ENCODE measurements around the gene TIMM17A.

Gene TIMM17A

DNA sequence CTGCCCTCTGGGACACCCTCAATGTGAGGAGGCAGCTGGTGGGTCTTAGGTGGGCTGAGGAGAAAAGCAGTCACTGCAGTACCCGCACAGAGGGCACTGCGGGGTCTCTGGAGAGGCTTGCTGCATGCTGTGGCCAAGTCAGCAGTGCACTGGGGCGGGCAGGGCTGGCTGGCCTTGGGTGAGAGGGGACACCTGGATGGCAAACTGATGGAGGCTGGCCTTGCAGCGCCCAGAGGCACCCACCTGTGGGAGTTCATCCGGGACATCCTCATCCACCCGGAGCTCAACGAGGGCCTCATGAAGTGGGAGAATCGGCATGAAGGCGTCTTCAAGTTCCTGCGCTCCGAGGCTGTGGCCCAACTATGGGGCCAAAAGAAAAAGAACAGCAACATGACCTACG, 58.3 kb downstream of the TIMM17A start:
- Histone ChIP-seq H3K4me3 (ENCODE audit: low read depth, low read length, poor library complexity, severe bottlenecking) (no peak overlapping the region), H3K4me1 (ENCODE audit: insufficient read depth, low read length, severe bottlenecking) (peaks cover 11% of the 10 kb centered on the region), H3K27ac (ENCODE audit: low read depth, low read length, poor library complexity, severe bottlenecking) (no peak overlapping the region), H3K9me3 (ENCODE audit: low read length) (no peaks in the 10 kb centered on the region), H3K4me2 (ENCODE audit: low read length) (no peak overlapping the region), H3K9me2 (ENCODE audit: low read depth, low read length) (no peaks in the 10 kb centered on the region), H2AFZ (ENCODE audit: low read length) (no peak overlapping the region), H3F3A (ENCODE audit: insufficient read depth, low read length) (no peaks in the 10 kb centered on the region), H3K27me3 (ENCODE audit: insufficient read depth, low read length) (0 out of 2 replicates have a peak, but pooled peaks cover 3% of the 10 kb centered on the region), H3K79me2 (ENCODE audit: insufficient read depth, low read length) (no peaks in the 10 kb centered on the region), H3K36me3 (ENCODE audit: insufficient read depth, low read length) (no peaks in the 10 kb centered on the region), H4K20me1 (ENCODE audit: insufficient read depth, low read length) (no peaks in the 10 kb centered on the region), H3K9ac (ENCODE audit: low read length) (no peak overlapping the region)
- TF ChIP-seq EZH2 (IDR thresholded peaks at IDR 0.05; ENCODE audit: borderline replicate concordance, low read length): no peak
- no peak for TF ChIP-seq CTCF (IDR thresholded peaks at IDR 0.05; ENCODE audit: low read length)

DNA sequence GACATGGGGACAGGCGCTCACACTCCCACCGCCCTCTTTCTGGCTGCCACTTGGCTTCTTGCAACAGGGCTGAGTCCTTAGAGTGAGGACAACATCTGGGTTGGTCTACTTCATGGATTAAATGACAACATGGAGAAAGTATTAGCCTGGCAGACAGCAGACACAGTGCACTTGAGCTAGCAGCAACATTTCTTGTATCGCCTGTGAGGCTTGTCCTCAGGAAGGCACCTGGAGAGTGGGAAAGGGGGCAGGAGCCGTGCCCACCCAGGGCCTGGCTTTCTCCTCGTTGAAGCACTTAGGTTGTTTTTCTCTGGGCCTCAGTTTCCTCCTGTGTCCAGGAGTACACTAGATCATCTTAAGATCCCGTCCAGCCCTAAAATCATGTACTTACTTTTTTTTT, 58.8 kb downstream of the TIMM17A start:
- H3K9me3 ChIP-seq (ENCODE audit: low read length): no peaks in the 10 kb centered on the region
- H3K4me3 ChIP-seq (ENCODE audit: low read depth, low read length, poor library complexity, severe bottlenecking): no peak overlapping the region
- no peak overlapping the region for H3K9ac ChIP-seq (ENCODE audit: low read length)
- TF ChIP-seq CTCF (IDR thresholded peaks at IDR 0.05; ENCODE audit: low read length): no peak
- no peak for TF ChIP-seq EZH2 (IDR thresholded peaks at IDR 0.05; ENCODE audit: borderline replicate concordance, low read length)
- H4K20me1 ChIP-seq (ENCODE audit: insufficient read depth, low read length): no peaks in the 10 kb centered on the region
- peaks cover 11% of the 10 kb centered on the region for H3K4me1 ChIP-seq (ENCODE audit: insufficient read depth, low read length, severe bottlenecking)
- H2AFZ ChIP-seq (ENCODE audit: low read length): no peak overlapping the region
- H3K27ac ChIP-seq (ENCODE audit: low read depth, low read length, poor library complexity, severe bottlenecking): no peak overlapping the region
- H3F3A ChIP-seq (ENCODE audit: insufficient read depth, low read length): no peaks in the 10 kb centered on the region
- H3K9me2 ChIP-seq (ENCODE audit: low read depth, low read length): no peaks in the 10 kb centered on the region
- no peaks in the 10 kb centered on the region for H3K36me3 ChIP-seq (ENCODE audit: insufficient read depth, low read length)
- no peaks in the 10 kb centered on the region for H3K79me2 ChIP-seq (ENCODE audit: insufficient read depth, low read length)
- H3K4me2 ChIP-seq (ENCODE audit: low read length): no peak overlapping the region
- H3K27me3 ChIP-seq (ENCODE audit: insufficient read depth, low read length): 0 out of 2 replicates have a peak, but pooled peaks cover 3% of the 10 kb centered on the region

DNA sequence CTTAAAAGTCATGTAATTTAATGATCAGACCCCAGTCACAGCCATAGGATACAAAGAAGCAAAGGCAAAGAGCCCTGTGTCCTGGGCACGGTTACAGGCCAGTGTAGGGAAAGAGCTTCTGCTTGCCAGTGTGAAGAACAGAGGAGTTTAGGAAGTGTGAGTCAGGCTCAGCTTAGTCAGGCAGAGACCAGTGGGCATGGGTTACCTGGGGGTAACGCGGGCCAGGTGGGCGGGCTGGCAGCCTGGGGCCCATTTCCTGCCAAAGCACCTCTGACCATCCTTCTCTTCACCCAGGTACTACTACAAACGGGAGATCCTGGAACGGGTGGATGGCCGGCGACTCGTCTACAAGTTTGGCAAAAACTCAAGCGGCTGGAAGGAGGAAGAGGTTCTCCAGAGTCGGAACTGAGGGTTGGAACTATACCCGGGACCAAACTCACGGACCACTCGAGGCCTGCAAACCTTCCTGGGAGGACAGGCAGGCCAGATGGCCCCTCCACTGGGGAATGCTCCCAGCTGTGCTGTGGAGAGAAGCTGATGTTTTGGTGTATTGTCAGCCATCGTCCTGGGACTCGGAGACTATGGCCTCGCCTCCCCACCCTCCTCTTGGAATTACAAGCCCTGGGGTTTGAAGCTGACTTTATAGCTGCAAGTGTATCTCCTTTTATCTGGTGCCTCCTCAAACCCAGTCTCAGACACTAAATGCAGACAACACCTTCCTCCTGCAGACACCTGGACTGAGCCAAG, 59.8 kb downstream of the TIMM17A start:
- no peaks in the 10 kb centered on the region for H4K20me1 ChIP-seq (ENCODE audit: insufficient read depth, low read length)
- no peaks in the 10 kb centered on the region for H3K9me2 ChIP-seq (ENCODE audit: low read depth, low read length)
- peaks cover 6% of the 10 kb centered on the region for H3K4me1 ChIP-seq (ENCODE audit: insufficient read depth, low read length, severe bottlenecking)
- H3K4me3 ChIP-seq (ENCODE audit: low read depth, low read length, poor library complexity, severe bottlenecking): no peak overlapping the region
- H2AFZ ChIP-seq (ENCODE audit: low read length): no peak overlapping the region
- no peaks in the 10 kb centered on the region for H3K9me3 ChIP-seq (ENCODE audit: low read length)
- TF ChIP-seq EZH2 (IDR thresholded peaks at IDR 0.05; ENCODE audit: borderline replicate concordance, low read length) (no peak), CTCF (IDR thresholded peaks at IDR 0.05; ENCODE audit: low read length) (no peak)
- 0 out of 2 replicates have a peak, but pooled peaks cover 3% of the 10 kb centered on the region for H3K27me3 ChIP-seq (ENCODE audit: insufficient read depth, low read length)
- no peaks in the 10 kb centered on the region for H3F3A ChIP-seq (ENCODE audit: insufficient read depth, low read length)
- H3K36me3 ChIP-seq (ENCODE audit: insufficient read depth, low read length): no peaks in the 10 kb centered on the region
- no peak overlapping the region for H3K27ac ChIP-seq (ENCODE audit: low read depth, low read length, poor library complexity, severe bottlenecking)
- no peaks in the 10 kb centered on the region for H3K79me2 ChIP-seq (ENCODE audit: insufficient read depth, low read length)
- no peak overlapping the region for H3K9ac ChIP-seq (ENCODE audit: low read length)
- no peak overlapping the region for H3K4me2 ChIP-seq (ENCODE audit: low read length)
